SK-N-SH (cell line): ENCODE results near the gene LPP. TPM values are rescaled to one million over a fixed set of nuclear protein-coding genes. Genes with fewer than 3 reads are reported as not detected.

Experiments
- CTCF ChIA-PET: fragments of 300-600, 350-600 bp; formaldehyde crosslinking; extraction: SDS; loops from one replicate; lab custom pipeline; 2021; lab: Yijun Ruan, JAX
- POLR2A ChIA-PET: fragments of 350-600 bp; sonication (Branson Sonifier 250); formaldehyde crosslinking; extraction: SDS; loops from one replicate; lab custom pipeline; 2020; ENCODE audit warnings: antibody characterized with exemption, inconsistent platforms; lab: Yijun Ruan, JAX
- DNase-seq: peaks from one replicate; pipeline ENCODE4 v3.0.0; 2012
- H2AFZ ChIP-seq: fragments of 200-600 bp; sonication (generic); 2 replicates; pipeline ENCODE4 v1.8.1; 2016; ENCODE audit warnings: antibody characterized with exemption, mild to moderate bottlenecking, low read depth
- H3F3A ChIP-seq: fragments of 200-600 bp; sonication (generic); replicated peaks from 2 replicates; pipeline ENCODE3; 2016; ENCODE audit warnings: antibody characterized with exemption, mild to moderate bottlenecking; ENCODE audit not compliant: insufficient read depth
- H3K27ac ChIP-seq, 2 experiments: fragments of 200-500 bp in 1 of 2; fragments of 200-600 bp in 1 of 2; sonication (Bioruptor generic) in 1 of 2; sonication (generic), shearing (Covaris generic) in 1 of 2; 2 replicates each; pipeline versions ENCODE4 v1.5.1 to v1.6.1; 2014 to 2016; ENCODE audit warnings: low read depth in 2 of 2, inconsistent platforms in 1 of 2, low read length in 1 of 2, mild to moderate bottlenecking in 1 of 2, mixed read lengths in 1 of 2
- H3K27me3 ChIP-seq: fragments of 200-600 bp; sonication (generic), shearing (Covaris generic); 2 replicates; pipeline ENCODE4 v1.6.1; 2016; ENCODE audit warnings: mixed run types; ENCODE audit not compliant: insufficient read depth
- H3K36me3 ChIP-seq, 2 experiments: fragments of 200-500 bp in 1 of 2; fragments of 200-600 bp in 1 of 2; sonication (Bioruptor generic) in 1 of 2; sonication (generic) in 1 of 2; replicated peaks in 1 of 2; 2 replicates each; pipeline versions ENCODE3 to v1.5.1; 2014 to 2016; ENCODE audit warnings: low read length in 1 of 2, mild to moderate bottlenecking in 1 of 2; ENCODE audit not compliant: insufficient read depth in 2 of 2, control insufficient read depth in 1 of 2
- H3K4me1 ChIP-seq, 2 experiments: fragments of 200-500 bp in 1 of 2; fragments of 200-600 bp in 1 of 2; sonication (Bioruptor generic) in 1 of 2; sonication (generic), shearing (Covaris generic) in 1 of 2; 2 replicates each; pipeline versions ENCODE4 v1.5.1 to v1.6.1; 2014 to 2016; ENCODE audit warnings: low read depth in 1 of 2, low read length in 1 of 2, mixed run types in 1 of 2; ENCODE audit not compliant: insufficient read depth in 2 of 2, control insufficient read depth in 1 of 2
- H3K4me2 ChIP-seq: fragments of 200-600 bp; sonication (generic), shearing (Covaris generic); 2 replicates; pipeline ENCODE4 v1.6.1; 2017; ENCODE audit warnings: mixed run types
- H3K4me3 ChIP-seq, 2 experiments: fragments of 200-500 bp in 1 of 2; fragments of 200-600 bp in 1 of 2; sonication (Bioruptor generic) in 1 of 2; sonication (generic), shearing (Covaris generic) in 1 of 2; 2 replicates each; pipeline versions ENCODE4 v1.5.1 to v1.8.1; 2014 to 2016; ENCODE audit warnings: low read depth in 2 of 2, inconsistent platforms in 1 of 2, low read length in 1 of 2, mild to moderate bottlenecking in 1 of 2, mixed read lengths in 1 of 2, moderate library complexity in 1 of 2
- H3K79me2 ChIP-seq: fragments of 200-600 bp; sonication (generic); 2 replicates; pipeline ENCODE4 v1.8.1; 2017; ENCODE audit warnings: mild to moderate bottlenecking; ENCODE audit not compliant: insufficient read depth
- H3K9ac ChIP-seq: fragments of 200-600 bp; sonication (generic); 2 replicates; pipeline ENCODE4 v1.6.1; 2017; ENCODE audit warnings: mixed run types
- H3K9me2 ChIP-seq: fragments of 200-600 bp; sonication (generic); 2 replicates; pipeline ENCODE4 v1.6.1; 2017; ENCODE audit warnings: mixed run types
- H3K9me3 ChIP-seq: fragments of 200-600 bp; sonication (generic); 2 replicates; pipeline ENCODE4 v1.6.1; 2017; ENCODE audit warnings: mixed run types, mild to moderate bottlenecking, moderate library complexity
- H4K20me1 ChIP-seq: fragments of 200-600 bp; sonication (generic); 2 replicates; pipeline ENCODE4 v1.6.1; 2017; ENCODE audit warnings: mild to moderate bottlenecking, mixed run types; ENCODE audit not compliant: insufficient read depth
- CHD2 ChIP-seq: fragments of 150-350 bp; IDR thresholded peaks from 2 replicates; pipeline ENCODE4 v1.6.1; 2018; ENCODE audit warnings: low read length; ENCODE audit not compliant: partially characterized antibody
- FOXJ3 ChIP-seq: sonication (generic); formaldehyde crosslinking; IDR thresholded peaks from 2 replicates; pipeline ENCODE4 v1.5.1; 2020; ENCODE audit warnings: mild to moderate bottlenecking, missing genetic modification reagents
- FOXM1 ChIP-seq: IDR thresholded peaks from 2 replicates; pipeline ENCODE4 v1.4.0; 2012; ENCODE audit warnings: low read depth, mild to moderate bottlenecking
- GATA2 ChIP-seq: sonication (generic); formaldehyde crosslinking; IDR thresholded peaks from 2 replicates; pipeline ENCODE4 v1.5.0; 2020; ENCODE audit warnings: mild to moderate bottlenecking, missing genetic modification reagents
- RAD21 ChIP-seq: IDR thresholded peaks from 2 replicates; pipeline ENCODE4 v1.6.1; 2012; ENCODE audit warnings: mild to moderate bottlenecking, low read length
- RXRA ChIP-seq: IDR thresholded peaks from 2 replicates; pipeline ENCODE4 v1.4.0; 2012; ENCODE audit warnings: low read depth, mild to moderate bottlenecking, borderline replicate concordance
- SMC3 ChIP-seq: IDR thresholded peaks from 2 replicates; pipeline ENCODE4 v1.6.1; 2012; ENCODE audit warnings: low read depth, low read length, improper control_type of control experiment
- TAF1 ChIP-seq: IDR thresholded peaks from 2 replicates; pipeline ENCODE4 v1.6.1; 2012; ENCODE audit warnings: low read depth, mild to moderate bottlenecking, low read length, moderate library complexity, borderline replicate concordance
- YY1 ChIP-seq: IDR thresholded peaks from 2 replicates; pipeline ENCODE4 v1.4.0; 2012; ENCODE audit warnings: low read depth, mild to moderate bottlenecking
- WGBS: methylation state at CpG from one replicate; pipeline ENCODE4 v1.1.6; 2017; ENCODE audit warnings: low lambda C conversion rate; 5-methylcytosine and 5-hydroxymethylcytosine counted together
- polyA plus RNA-seq, 3 experiments: library from polyadenylated mRNA; depleted of rRNA; stranded (reverse); fragments of >200 nt; gene quantifications; 2 replicates each; pipeline ENCODE4 v1.2.3, GENCODE V29; 2012
- TF ChIP-seq, protein P1 (sequence below): IDR thresholded peaks from 2 replicates; pipeline ENCODE4 v1.6.1; 2012; ENCODE audit warnings: mild to moderate bottlenecking, low read depth, low read length, moderate library complexity
- TF ChIP-seq, protein P2 (sequence below): IDR thresholded peaks from 2 replicates; pipeline ENCODE4 v1.4.0; 2012; ENCODE audit warnings: low read depth, borderline replicate concordance
- TF ChIP-seq, protein P3 (sequence below): IDR thresholded peaks from 2 replicates; pipeline ENCODE4 v1.4.0; 2012; ENCODE audit warnings: low read depth

Gene LPP
- polyA plus RNA-seq, 1 of the 3 experiments (the other 2 are of a cell fraction) = 6.6 TPM

DNA sequence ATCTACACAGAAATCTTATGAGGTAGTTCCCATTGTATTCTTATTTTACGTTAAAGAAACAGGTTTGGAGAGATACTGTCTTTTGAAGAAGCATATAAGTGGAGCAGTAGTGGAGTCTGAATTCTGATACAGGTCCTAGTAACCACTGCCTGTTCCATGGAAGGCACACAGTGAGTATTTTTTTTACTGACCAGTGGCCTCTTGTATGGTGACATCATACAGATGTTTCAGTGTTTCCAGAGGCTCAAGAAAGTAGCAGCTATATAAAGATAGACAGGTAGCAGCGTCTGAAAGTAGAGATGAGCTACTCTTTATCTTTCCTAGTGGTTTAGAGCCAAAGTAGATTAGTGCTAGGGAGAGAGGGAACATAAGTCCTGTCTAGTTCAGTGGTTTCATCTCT is 173.5 kb downstream of the LPP start:
- CTCF ChIA-PET = interaction anchor here (0.6 kb wide), 1 partner anchor 589 kb away, joined by 3 read pairs; no protein-coding TSS in a partner anchor
- Histone ChIP-seq H3K9me2 (no peaks in the 10 kb centered on the region), H3K4me3 (no peak overlapping the region), H3K27ac (no peak overlapping the region), H4K20me1 (no peaks in the 10 kb centered on the region), H2AFZ (no peak overlapping the region), H3K79me2 (peaks cover 87% of the 10 kb centered on the region; the same call in 1 of the 2 replicates), H3K27me3 (no peaks in the 10 kb centered on the region), H3F3A (peaks cover 6% of the 10 kb centered on the region), H3K36me3 (peaks cover 0 to 30% of the 10 kb centered on the region in 2 experiments), H3K9ac (no peak overlapping the region), H3K4me1 (peaks cover 0 to 7% of the 10 kb centered on the region in 2 experiments; a peak in 1 of 4 replicates), H3K4me2 (no peak overlapping the region), H3K9me3 (no peaks in the 10 kb centered on the region)
- no peak for DNase-seq
- POLR2A ChIA-PET = no interaction called here
- WGBS = 61% methylated on average over 2 of the region's 2 CpGs
- TF ChIP-seq, protein P1, sequence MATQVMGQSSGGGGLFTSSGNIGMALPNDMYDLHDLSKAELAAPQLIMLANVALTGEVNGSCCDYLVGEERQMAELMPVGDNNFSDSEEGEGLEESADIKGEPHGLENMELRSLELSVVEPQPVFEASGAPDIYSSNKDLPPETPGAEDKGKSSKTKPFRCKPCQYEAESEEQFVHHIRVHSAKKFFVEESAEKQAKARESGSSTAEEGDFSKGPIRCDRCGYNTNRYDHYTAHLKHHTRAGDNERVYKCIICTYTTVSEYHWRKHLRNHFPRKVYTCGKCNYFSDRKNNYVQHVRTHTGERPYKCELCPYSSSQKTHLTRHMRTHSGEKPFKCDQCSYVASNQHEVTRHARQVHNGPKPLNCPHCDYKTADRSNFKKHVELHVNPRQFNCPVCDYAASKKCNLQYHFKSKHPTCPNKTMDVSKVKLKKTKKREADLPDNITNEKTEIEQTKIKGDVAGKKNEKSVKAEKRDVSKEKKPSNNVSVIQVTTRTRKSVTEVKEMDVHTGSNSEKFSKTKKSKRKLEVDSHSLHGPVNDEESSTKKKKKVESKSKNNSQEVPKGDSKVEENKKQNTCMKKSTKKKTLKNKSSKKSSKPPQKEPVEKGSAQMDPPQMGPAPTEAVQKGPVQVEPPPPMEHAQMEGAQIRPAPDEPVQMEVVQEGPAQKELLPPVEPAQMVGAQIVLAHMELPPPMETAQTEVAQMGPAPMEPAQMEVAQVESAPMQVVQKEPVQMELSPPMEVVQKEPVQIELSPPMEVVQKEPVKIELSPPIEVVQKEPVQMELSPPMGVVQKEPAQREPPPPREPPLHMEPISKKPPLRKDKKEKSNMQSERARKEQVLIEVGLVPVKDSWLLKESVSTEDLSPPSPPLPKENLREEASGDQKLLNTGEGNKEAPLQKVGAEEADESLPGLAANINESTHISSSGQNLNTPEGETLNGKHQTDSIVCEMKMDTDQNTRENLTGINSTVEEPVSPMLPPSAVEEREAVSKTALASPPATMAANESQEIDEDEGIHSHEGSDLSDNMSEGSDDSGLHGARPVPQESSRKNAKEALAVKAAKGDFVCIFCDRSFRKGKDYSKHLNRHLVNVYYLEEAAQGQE = no peak
- TF ChIP-seq YY1 = no peak
- no peak for TF ChIP-seq GATA2
- no peak for TF ChIP-seq RXRA
- TF ChIP-seq FOXJ3 (CRISPR knock-in tag) = no peak
- no peak for TF ChIP-seq TAF1

DNA sequence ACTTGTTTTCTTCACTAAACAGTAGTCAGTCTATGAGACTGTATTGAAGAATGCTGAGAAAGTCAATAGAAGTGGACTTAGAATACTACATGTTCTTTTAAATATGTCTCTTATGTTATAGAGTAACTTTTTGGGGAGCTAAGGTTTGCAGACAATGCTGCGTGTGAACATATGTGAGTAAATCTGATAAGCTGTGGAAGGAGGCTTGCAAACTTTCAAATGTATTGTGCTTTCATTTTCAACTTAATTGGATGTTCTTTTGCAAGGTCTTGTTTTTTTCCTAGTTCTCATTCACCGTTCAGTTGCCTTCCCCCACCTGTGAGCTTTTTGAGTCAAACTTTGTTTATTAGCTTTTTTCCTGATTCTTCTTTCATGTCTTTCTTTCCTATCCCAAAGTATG is 176.2 kb downstream of the LPP start:
- Histone ChIP-seq H3K4me3 (no peak overlapping the region), H3K4me2 (no peak overlapping the region), H3K9ac (no peak overlapping the region), H3K4me1 (peaks cover 0 to 11% of the 10 kb centered on the region in 2 experiments; a peak in 2 of 4 replicates), H2AFZ (no peak overlapping the region), H3K36me3 (peaks cover 0 to 40% of the 10 kb centered on the region in 2 experiments), H3K79me2 (peaks cover 84% of the 10 kb centered on the region), H4K20me1 (no peaks in the 10 kb centered on the region), H3F3A (peaks cover 6% of the 10 kb centered on the region), H3K27me3 (no peaks in the 10 kb centered on the region), H3K27ac (no peak overlapping the region), H3K9me3 (no peaks in the 10 kb centered on the region), H3K9me2 (no peaks in the 10 kb centered on the region)
- 64% methylated on average over 2 of the region's 2 CpGs for WGBS
- ChIA-PET POLR2A (no interaction called here), CTCF (interaction anchor here (1.1 kb wide), 1 partner anchor 9 kb away, joined by 4 read pairs; no protein-coding TSS in a partner anchor)
- no peak for DNase-seq
- no peak for TF ChIP-seq RAD21
- TF ChIP-seq, protein P2, sequence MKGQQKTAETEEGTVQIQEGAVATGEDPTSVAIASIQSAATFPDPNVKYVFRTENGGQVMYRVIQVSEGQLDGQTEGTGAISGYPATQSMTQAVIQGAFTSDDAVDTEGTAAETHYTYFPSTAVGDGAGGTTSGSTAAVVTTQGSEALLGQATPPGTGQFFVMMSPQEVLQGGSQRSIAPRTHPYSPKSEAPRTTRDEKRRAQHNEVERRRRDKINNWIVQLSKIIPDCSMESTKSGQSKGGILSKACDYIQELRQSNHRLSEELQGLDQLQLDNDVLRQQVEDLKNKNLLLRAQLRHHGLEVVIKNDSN = no peak
- TF ChIP-seq SMC3 = no peak
- TF ChIP-seq, protein P3, sequence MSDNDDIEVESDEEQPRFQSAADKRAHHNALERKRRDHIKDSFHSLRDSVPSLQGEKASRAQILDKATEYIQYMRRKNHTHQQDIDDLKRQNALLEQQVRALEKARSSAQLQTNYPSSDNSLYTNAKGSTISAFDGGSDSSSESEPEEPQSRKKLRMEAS = no peak
- TF ChIP-seq FOXM1 = no peak
- TF ChIP-seq CHD2 = no peak
